Psoas muscle (tissue), 8 donors: ENCODE measurements around the gene ORM1. TPM values are rescaled to one million over a fixed set of nuclear protein-coding genes. Genes with fewer than 3 reads are reported as not detected.

Experiments
- ATAC-seq, 4 donors: fragments of 200-7000 bp; cut with Tn5 transposase; one replicate each; pipeline ENCODE4 v1.9.1; 2020; ENCODE audit warnings: moderate library complexity in 3 of 4, mild to moderate bottlenecking in 2 of 4
- DNase-seq, 2 donors: peaks; one replicate each; pipeline ENCODE4 v3.0.0-alpha.2; 2020
- H3K27ac ChIP-seq: fragments of 200-600 bp; one replicate; pipeline ENCODE4 v1.8.0; 2022
- H3K27me3 ChIP-seq, 3 donors: fragments of 200-600 bp in 1 of 3; one replicate each; pipeline versions ENCODE4 v1.6.1 to v1.8.0; 2013 to 2022; ENCODE audit warnings: low read length in 2 of 3, mild to moderate bottlenecking in 2 of 3, moderate library complexity in 1 of 3; ENCODE audit not compliant: insufficient read depth in 3 of 3
- H3K36me3 ChIP-seq, 2 donors: fragments of 200-600 bp in 1 of 2; one replicate each; pipeline versions ENCODE4 v1.6.1 to v1.8.0; 2013 to 2022; ENCODE audit warnings: low read depth in 1 of 2, mild to moderate bottlenecking in 1 of 2, moderate library complexity in 1 of 2; ENCODE audit not compliant: insufficient read depth in 1 of 2
- H3K4me1 ChIP-seq: fragments of 200-600 bp; one replicate; pipeline ENCODE4 v1.8.0; 2022
- H3K4me3 ChIP-seq: fragments of 200-600 bp; one replicate; pipeline ENCODE4 v1.8.0; 2022; ENCODE audit warnings: mild to moderate bottlenecking
- H3K9me3 ChIP-seq: fragments of 200-600 bp; one replicate; pipeline ENCODE4 v1.8.0; 2022
- WGBS, 3 donors: extraction: QIAGEN DNeasy Blood & Tissue Kit; methylation state at CpG; one replicate each; pipeline versions ENCODE4 v1.1.6 to v1.1.7; 2013; 5-methylcytosine and 5-hydroxymethylcytosine counted together
- intact Hi-C, 2 donors: fragments of 100-400 bp; cut with DNase I; formaldehyde crosslinking; loops; one replicate each; pipeline versions ENCODE4 v1.11.0 to v1.14.2; 2022
- polyA plus RNA-seq, 3 donors: library from polyadenylated mRNA; stranded (reverse); fragments of 200-250 nt; gene quantifications; one replicate each; pipeline ENCODE4 v1.2.3, GENCODE V29; 2013
- total RNA-seq, 4 donors: library from RNA; stranded (reverse); fragmentation: NEBNext Ultra II Directional in 2 of 4; extraction: Animal tissue kit (Norgen Biotek cat#: 25700) in 2 of 4; gene quantifications; one replicate each; pipeline versions ENCODE4 v1.2.1 to v1.2.4, GENCODE V29; 2021 to 2023
- TF ChIP-seq, protein P1 (sequence below): fragments of 200-600 bp; IDR thresholded peaks from one replicate; pipeline ENCODE4 v1.8.0; 2022; ENCODE audit warnings: antibody characterized with exemption
- donor health status: healthy with polysubstance abuse.
- donor health status: DM: no; HTN: no; CAD: no; lungs with moderate emphysema.
- donor health status: Bipolar disorder and iron deficiency.
- donor health status: healthy.
- donor health status: DM: yes; HTN: yes; CAD: no.
- donor health status: DM: no; HTN: no; CAD: no.
- donor health status: DM: no; HTN: no; CAD: no.
- donor health status: DM: yes; HTN: yes; CAD: no.

ORM1 gene
- total and polyA plus RNA-seq, 7 donors: 0.21 to 2.8 (median 1.2) TPM; not detected in 3

DNA sequence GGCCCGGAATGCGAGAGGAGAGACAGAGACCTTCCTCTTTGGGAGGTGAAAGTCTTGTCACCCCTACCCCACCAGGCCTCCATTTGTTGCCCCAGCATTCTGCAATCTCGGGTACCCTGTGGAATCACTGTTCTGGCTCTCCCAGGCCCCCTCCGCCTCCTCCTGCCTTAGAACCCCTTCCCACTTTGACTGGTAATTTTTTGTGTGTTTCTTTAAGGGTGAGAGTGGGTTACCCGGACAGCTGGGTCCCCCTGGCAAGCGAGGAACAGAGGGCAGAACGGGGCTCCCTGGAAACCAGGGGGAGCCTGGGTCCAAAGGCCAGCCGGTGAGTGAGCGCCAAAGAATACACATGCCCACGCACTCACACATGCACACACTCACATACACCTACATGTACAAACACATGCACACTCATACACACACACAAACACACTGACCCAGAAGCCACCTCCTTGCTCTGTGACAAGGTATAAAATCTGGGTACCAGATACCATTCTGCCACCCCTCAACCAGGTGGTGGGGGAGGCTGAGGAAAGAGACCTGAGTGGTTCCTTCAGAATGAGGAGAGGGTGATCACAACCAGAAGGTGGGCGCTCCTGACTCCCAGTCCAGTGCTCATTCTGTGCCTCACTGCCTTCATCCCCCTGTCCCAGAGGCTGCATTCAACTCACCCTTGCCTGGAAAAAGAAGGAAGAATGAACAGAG, 30.9 kb upstream of the ORM1 start:
- TF ChIP-seq, protein P1, sequence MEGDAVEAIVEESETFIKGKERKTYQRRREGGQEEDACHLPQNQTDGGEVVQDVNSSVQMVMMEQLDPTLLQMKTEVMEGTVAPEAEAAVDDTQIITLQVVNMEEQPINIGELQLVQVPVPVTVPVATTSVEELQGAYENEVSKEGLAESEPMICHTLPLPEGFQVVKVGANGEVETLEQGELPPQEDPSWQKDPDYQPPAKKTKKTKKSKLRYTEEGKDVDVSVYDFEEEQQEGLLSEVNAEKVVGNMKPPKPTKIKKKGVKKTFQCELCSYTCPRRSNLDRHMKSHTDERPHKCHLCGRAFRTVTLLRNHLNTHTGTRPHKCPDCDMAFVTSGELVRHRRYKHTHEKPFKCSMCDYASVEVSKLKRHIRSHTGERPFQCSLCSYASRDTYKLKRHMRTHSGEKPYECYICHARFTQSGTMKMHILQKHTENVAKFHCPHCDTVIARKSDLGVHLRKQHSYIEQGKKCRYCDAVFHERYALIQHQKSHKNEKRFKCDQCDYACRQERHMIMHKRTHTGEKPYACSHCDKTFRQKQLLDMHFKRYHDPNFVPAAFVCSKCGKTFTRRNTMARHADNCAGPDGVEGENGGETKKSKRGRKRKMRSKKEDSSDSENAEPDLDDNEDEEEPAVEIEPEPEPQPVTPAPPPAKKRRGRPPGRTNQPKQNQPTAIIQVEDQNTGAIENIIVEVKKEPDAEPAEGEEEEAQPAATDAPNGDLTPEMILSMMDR: no peak
- no peaks in the 10 kb centered on the region for H3K27me3 ChIP-seq
- H3K27ac ChIP-seq: no peak overlapping the region
- peaks cover 0 to 40% of the 10 kb centered on the region in 2 donors for H3K36me3 ChIP-seq
- WGBS, 3 donors: 87 to 92% (median 91%) methylated on average over 11 of the region's 11 CpGs
- H3K4me3 ChIP-seq: no peak overlapping the region
- H3K9me3 ChIP-seq: peaks cover 20% of the 10 kb centered on the region
- no peak for ATAC-seq
- intact Hi-C loops: loop anchor here (1.0 to 5.0 kb wide), 4 partner anchors 184 to 210 kb away; no protein-coding TSS in a partner anchor
- peak in 1 of 2 donors; percentile 12 for DNase-seq
- H3K4me1 ChIP-seq: no peaks in the 10 kb centered on the region

DNA sequence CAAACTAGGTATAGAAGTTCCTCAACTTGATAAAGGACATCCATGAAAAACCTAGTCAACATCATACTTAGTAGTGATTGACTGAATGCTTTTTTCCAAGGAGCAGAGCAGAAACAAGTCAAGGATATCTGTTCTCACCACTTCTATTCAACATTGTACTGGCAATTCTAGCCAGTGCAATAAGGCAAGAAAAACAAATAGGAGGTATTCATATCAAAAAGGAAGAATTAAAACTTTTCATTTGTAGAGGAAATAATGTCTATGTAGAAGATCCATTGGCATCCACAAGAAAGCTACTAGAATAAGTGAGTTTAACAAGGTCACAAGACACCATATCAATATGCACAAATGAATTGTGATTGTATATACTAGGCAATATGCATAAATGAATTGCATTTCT, 28.2 kb upstream of the ORM1 start:
- H3K36me3 ChIP-seq: peaks cover 0 to 65% of the 10 kb centered on the region in 2 donors
- DNase-seq (no peak), ATAC-seq (no peak)
- H3K27me3 ChIP-seq: no peaks in the 10 kb centered on the region
- H3K4me1 ChIP-seq: no peaks in the 10 kb centered on the region
- intact Hi-C loops: loop anchor here in 1 of 2 donors (5.0 kb wide), 1 partner anchor 212 kb away; no protein-coding TSS in a partner anchor
- peaks cover 20% of the 10 kb centered on the region for H3K9me3 ChIP-seq
- no peak overlapping the region for H3K27ac ChIP-seq
- no peak overlapping the region for H3K4me3 ChIP-seq
- TF ChIP-seq, protein P1: no peak

DNA sequence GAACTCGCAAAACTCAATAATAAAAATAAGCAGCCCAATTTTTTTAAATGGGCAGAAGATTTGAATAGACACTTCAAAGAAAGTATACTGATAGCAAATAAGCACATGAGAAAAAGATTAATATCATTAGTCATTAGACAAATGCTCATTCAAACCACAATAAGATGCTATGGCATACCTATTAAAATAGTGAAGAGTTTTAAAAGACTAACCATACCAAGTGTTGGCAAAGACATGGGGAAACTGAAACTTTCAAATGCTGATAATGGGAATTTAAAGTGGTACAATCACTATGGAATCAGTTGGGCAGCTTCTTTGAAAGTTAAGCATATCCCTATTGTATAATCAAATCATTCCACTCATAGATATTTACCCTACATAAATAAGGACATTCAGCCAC, 26.6 kb upstream of the ORM1 start:
- intact Hi-C loops: no loop called here
- Histone ChIP-seq H3K27me3 (no peaks in the 10 kb centered on the region), H3K27ac (no peak overlapping the region), H3K9me3 (peaks cover 20% of the 10 kb centered on the region), H3K4me1 (no peaks in the 10 kb centered on the region), H3K4me3 (no peak overlapping the region), H3K36me3 (peaks cover 0 to 75% of the 10 kb centered on the region in 2 donors)
- TF ChIP-seq, protein P1: no peak
- WGBS, 3 donors: 97 to 100% (median 98%) methylated on average over 1 of the region's 1 CpG
- ATAC-seq (no peak), DNase-seq (no peak)

DNA sequence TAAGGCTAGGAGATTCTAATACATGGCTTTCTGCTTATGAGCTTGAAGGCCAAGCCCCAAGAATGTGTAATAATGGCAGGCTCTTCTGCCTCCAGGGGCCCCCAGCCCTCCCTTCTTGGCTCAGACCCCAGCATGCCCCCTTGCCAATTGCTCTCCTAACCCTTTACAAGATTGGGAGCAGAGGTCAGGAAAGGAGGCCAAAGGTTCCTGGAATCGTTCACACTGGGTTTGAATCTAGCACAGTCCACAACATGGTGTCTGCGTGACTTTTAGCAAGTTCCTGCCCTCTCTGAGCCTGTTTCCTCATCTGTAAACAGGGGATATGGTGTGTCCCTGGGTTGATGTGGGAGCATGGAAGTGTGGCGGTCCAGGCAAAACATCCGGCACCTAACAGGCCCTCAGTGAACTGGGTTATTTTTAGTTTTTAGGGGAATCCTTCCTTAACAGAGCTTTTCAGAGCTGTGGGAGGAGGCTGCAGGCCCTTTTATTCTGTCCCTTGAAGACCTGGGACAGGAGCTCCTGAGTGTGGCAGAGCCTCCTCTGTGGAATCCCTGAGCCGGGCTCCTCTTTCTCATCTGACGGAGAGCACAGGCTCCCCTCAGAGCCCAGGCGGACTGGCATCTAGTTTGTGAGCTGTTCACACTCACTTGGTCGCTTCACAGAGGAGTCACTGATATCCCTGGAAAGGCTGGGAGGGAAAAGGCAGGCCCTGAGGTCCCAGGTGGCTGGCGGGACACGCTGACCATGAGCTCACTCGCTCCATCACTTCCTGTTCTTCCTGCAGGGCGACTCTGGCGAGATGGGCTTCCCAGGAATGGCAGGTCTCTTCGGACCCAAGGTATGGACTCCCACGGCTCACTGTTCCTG, 23.4 kb upstream of the ORM1 start:
- ATAC-seq: no peak
- Histone ChIP-seq H3K9me3 (peaks cover 19% of the 10 kb centered on the region), H3K27ac (no peak overlapping the region), H3K36me3 (peaks cover 0 to 66% of the 10 kb centered on the region in 2 donors), H3K4me3 (no peak overlapping the region), H3K27me3 (no peaks in the 10 kb centered on the region), H3K4me1 (no peaks in the 10 kb centered on the region)
- intact Hi-C loops: no loop called here
- WGBS, 3 donors: 81 to 84% (median 82%) methylated on average over 15 of the region's 15 CpGs
- no peak for DNase-seq
- TF ChIP-seq, protein P1: no peak
